ENCODE measurements around the gene PPP2R2C.

GRCh38 chr4:6469144-6469543, 3.3 kb downstream of the PPP2R2C start:
- TF ChIP-seq CTCF (IDR thresholded peaks at IDR 0.05) (no peak), POLR2A (IDR thresholded peaks at IDR 0.05) (no peak)
